Upper lobe of right lung (tissue), 1 donor: ENCODE results near the gene LRMDA. TPM values are rescaled to one million over a fixed set of nuclear protein-coding genes. Genes with fewer than 3 reads are reported as not detected.

Experiments
- ATAC-seq: fragments of 200-7000 bp; cut with Tn5 transposase; one replicate; pipeline ENCODE4 v1.9.1; 2020; ENCODE audit warnings: mild to moderate bottlenecking, moderate library complexity
- DNase-seq: peaks from one replicate; pipeline ENCODE4 v3.0.0-alpha.2; 2020
- H3K27ac ChIP-seq: fragments of 200-600 bp; one replicate; pipeline ENCODE4 v1.8.0; 2022
- H3K27me3 ChIP-seq: fragments of 200-600 bp; one replicate; pipeline ENCODE4 v1.8.0; 2022; ENCODE audit warnings: mild to moderate bottlenecking
- H3K36me3 ChIP-seq: fragments of 200-600 bp; one replicate; pipeline ENCODE4 v1.8.0; 2022
- H3K4me1 ChIP-seq: fragments of 200-600 bp; one replicate; pipeline ENCODE4 v1.8.0; 2022
- H3K4me3 ChIP-seq: fragments of 200-600 bp; one replicate; pipeline ENCODE4 v1.8.0; 2022; ENCODE audit warnings: mild to moderate bottlenecking
- H3K9me3 ChIP-seq: fragments of 200-600 bp; one replicate; pipeline ENCODE4 v1.8.0; 2022
- intact Hi-C: fragments of 100-400 bp; cut with DNase I; formaldehyde crosslinking; loops from one replicate; pipeline ENCODE4 v1.11.0; 2022
- total RNA-seq: library from RNA; stranded (reverse); fragmentation: NEBNext Ultra II Directional; extraction: Animal tissue kit (Norgen Biotek cat#: 25700); gene quantifications from one replicate; pipeline ENCODE4 v1.2.1, GENCODE V29; 2021
- TF ChIP-seq, protein P1 (sequence below): fragments of 200-600 bp; IDR thresholded peaks from one replicate; pipeline ENCODE4 v1.8.0; 2022; ENCODE audit warnings: antibody characterized with exemption
- donor health status: DM: no; HTN: yes; CAD: no; lungs with severe emphysema.

The LRMDA gene
- total RNA-seq, 1 donor from 2014 or later: 20.0 TPM

DNA sequence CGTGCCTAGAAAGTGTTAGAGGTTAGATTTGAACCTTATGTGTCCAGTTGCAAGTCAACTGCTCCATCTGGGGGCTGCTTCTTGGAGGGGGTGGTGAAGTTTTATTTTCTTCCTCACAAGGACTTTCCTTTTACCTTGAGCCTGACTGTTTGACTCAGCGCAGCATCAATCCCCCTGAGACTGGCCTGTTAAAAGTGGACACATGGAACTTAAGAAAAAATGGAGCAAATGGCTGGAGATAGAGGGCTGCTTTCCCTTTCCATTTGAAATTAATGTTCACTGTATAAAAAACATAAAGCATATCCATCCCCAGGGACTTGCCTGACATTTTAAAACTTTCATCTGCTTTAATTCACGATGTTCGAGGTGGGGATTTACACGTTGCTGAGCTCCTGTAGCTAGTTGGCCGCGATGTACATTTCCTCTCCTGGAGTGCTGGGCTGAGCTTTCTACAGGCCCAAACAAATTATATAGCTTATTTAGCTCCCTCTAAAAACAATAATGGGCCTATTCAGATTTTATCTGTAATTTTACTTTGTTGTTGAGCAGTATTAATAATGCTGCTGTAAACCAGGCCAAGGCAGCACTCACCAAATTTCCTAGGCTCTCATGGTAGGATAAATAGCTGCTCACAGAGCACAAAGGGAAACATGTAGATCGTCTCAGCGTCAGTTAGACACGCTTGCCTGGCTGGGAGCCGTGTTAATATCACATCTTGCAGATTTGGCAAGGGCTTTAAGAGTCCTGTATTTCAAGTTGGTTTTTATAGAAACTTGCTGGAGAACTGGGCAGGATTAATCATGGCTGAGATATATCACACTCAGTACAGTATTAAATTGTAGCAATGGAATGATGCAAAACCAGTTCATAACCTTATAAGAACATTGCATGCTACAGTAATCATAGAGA is 251.5 kb downstream of the LRMDA start:
- intact Hi-C loops: no loop called here
- Histone ChIP-seq H3K27ac (no peak overlapping the region), H3K27me3 (no peaks in the 10 kb centered on the region), H3K36me3 (no peaks in the 10 kb centered on the region), H3K4me3 (no peak overlapping the region), H3K4me1 (no peaks in the 10 kb centered on the region), H3K9me3 (no peaks in the 10 kb centered on the region)
- no peak for ATAC-seq
- no peak for DNase-seq
- TF ChIP-seq, protein P1, sequence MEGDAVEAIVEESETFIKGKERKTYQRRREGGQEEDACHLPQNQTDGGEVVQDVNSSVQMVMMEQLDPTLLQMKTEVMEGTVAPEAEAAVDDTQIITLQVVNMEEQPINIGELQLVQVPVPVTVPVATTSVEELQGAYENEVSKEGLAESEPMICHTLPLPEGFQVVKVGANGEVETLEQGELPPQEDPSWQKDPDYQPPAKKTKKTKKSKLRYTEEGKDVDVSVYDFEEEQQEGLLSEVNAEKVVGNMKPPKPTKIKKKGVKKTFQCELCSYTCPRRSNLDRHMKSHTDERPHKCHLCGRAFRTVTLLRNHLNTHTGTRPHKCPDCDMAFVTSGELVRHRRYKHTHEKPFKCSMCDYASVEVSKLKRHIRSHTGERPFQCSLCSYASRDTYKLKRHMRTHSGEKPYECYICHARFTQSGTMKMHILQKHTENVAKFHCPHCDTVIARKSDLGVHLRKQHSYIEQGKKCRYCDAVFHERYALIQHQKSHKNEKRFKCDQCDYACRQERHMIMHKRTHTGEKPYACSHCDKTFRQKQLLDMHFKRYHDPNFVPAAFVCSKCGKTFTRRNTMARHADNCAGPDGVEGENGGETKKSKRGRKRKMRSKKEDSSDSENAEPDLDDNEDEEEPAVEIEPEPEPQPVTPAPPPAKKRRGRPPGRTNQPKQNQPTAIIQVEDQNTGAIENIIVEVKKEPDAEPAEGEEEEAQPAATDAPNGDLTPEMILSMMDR: no peak

DNA sequence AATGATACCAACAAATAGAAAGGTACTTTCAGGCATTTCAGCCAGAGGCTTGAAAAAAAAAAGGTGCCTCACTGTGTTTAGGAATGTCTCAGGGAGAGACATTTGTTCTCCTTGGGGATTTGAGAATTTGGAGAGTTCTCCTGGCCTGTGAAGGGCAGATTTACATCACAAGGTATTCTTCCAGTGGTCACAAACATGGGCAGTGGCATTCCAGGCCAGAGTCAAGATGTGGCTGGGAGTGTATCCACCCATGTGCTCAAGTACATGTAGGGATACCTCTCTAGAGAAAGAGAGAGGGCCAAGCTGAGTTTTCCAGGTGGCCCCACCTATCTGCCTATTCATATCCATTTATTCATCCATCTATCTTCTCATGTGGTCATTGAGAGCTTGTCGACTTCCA is 253.8 kb downstream of the LRMDA start:
- peaks cover 8% of the 10 kb centered on the region for H3K4me1 ChIP-seq
- no peaks in the 10 kb centered on the region for H3K27me3 ChIP-seq
- DNase-seq: no peak
- H3K27ac ChIP-seq: no peak overlapping the region
- TF ChIP-seq, protein P1: no peak
- no peak overlapping the region for H3K4me3 ChIP-seq
- ATAC-seq: peak; percentile 86
- no peaks in the 10 kb centered on the region for H3K36me3 ChIP-seq
- H3K9me3 ChIP-seq: no peaks in the 10 kb centered on the region
- intact Hi-C loops: no loop called here

DNA sequence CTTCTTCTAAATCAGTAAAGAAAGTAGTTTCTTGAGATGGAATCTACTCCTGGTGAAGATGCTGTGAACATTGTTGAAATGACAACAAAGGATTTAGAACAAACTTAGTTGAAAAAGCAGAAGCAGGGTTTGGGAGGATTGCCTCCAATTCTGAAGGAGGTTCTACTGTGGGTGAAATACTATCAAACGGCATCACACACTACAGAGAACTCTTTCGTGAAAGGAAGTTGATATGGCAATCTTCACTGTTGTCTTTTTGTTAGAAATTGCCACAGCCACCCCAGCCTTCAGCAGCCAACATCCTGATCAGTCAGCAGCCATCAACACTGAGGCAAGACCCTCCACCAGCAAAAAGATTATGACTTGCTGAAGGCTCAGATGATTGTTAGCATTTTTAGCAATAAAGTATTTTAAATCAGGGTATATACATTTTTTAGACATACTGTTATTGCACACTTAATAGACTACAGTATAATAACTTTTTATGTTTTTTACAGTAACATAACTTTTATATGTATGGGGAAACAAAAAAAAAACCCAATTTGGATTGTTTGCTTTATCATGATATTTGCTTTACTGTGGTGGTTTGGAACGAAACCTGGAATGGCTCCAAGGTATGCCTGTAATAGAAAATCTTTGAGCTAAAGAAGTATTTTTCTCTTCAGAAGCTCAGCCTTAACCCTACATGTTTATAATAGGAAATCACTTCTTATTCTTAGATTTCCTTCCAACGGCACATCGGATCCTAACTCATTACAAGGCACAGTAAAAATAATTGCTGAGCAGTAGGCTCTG is 257.3 kb downstream of the LRMDA start:
- TF ChIP-seq, protein P1: no peak
- H3K36me3 ChIP-seq: no peaks in the 10 kb centered on the region

DNA sequence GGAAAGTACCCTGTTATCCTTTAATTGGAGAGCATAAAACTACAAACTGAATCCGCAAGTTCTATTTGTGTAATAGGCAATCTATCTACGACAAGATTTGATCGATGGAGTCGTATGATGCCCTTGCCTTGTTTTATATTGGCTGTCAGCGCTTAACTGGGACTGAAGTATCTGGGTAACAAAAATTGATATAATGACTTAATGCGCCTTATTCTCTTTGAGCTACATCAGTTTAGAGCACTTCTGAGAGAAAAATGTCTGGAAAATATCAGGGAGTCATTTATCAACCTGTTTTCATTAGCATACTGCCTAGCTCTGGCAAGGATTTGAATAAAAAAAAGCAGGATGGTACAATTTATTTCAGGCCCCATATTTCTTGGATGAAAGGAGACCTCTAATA is 262.1 kb downstream of the LRMDA start:
- intact Hi-C loops: no loop called here
- Histone ChIP-seq H3K36me3 (no peaks in the 10 kb centered on the region), H3K27ac (no peak overlapping the region), H3K27me3 (no peaks in the 10 kb centered on the region), H3K4me1 (peaks cover 8% of the 10 kb centered on the region), H3K9me3 (no peaks in the 10 kb centered on the region), H3K4me3 (no peak overlapping the region)
- DNase-seq: no peak
- TF ChIP-seq, protein P1: no peak
- no peak for ATAC-seq

More for the DNA sequence above, 257.3 kb downstream of the LRMDA start:
- Histone ChIP-seq H3K27ac (no peak overlapping the region), H3K27me3 (no peaks in the 10 kb centered on the region), H3K4me3 (no peak overlapping the region), H3K9me3 (no peaks in the 10 kb centered on the region), H3K4me1 (peaks cover 8% of the 10 kb centered on the region)
- ATAC-seq (no peak), DNase-seq (no peak)
- intact Hi-C loops: no loop called here

DNA sequence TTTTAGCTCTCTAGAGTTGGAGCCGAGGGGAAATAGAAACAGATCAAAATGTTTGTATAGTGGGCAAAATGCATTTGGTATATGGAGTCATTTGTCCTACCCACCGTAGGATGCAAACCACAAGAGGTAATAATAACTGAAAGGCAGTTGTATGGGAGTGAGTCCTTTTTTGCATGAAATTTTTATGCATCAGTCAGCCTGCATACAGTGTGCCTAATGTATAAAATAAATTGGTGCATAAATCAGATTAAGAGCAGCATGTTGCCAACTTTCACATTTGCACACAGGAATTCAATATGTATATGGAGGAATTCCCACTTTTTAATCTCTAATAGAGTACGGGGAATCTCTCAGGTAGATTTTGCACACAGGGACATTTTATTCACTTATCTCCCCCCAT is 262.8 kb downstream of the LRMDA start:
- Histone ChIP-seq H3K36me3 (no peaks in the 10 kb centered on the region), H3K4me1 (peaks cover under 1% of the 10 kb centered on the region), H3K9me3 (no peaks in the 10 kb centered on the region), H3K4me3 (no peak overlapping the region), H3K27me3 (no peaks in the 10 kb centered on the region), H3K27ac (no peak overlapping the region)
- no peak for DNase-seq
- intact Hi-C loops: no loop called here
- TF ChIP-seq, protein P1: no peak
- ATAC-seq: no peak
